DMS153 (cell line): ENCODE data around the gene ITGA3.

Source experiments
- DNase-seq: peaks from one replicate; lab custom pipeline; 2025; lab: John Stamatoyannopoulos, UW

The ITGA3 gene

GRCh38 chr17:50072130-50072529 lies 16.2 kb downstream of the ITGA3 start:
- DNase-seq, result no peak

- DNase-seq, result no peak
These were observed 17.0 kb downstream of the ITGA3 start for GRCh38 chr17:50072925-50073324.

- DNase-seq, result no peak
These were observed 18.3 kb downstream of the ITGA3 start for GRCh38 chr17:50074227-50074626.

- no peak for DNase-seq
These were observed 19.6 kb downstream of the ITGA3 start for GRCh38 chr17:50075446-50076032.

- no peak for DNase-seq
These were observed 20.3 kb downstream of the ITGA3 start for GRCh38 chr17:50076221-50076590.

GRCh38 chr17:50076591-50077235 lies 20.8 kb downstream of the ITGA3 start:
- no peak for DNase-seq

GRCh38 chr17:50078430-50078829 lies 22.5 kb downstream of the ITGA3 start:
- no peak for DNase-seq

- DNase-seq, result no peak
These were observed 23.6 kb downstream of the ITGA3 start for GRCh38 chr17:50079334-50080095.

GRCh38 chr17:50080096-50080480 lies 24.2 kb downstream of the ITGA3 start:
- DNase-seq, result no peak

- DNase-seq, result no peak
These were observed 24.9 kb downstream of the ITGA3 start for GRCh38 chr17:50080827-50081226.

- DNase-seq, result no peak
These were observed 25.8 kb downstream of the ITGA3 start for GRCh38 chr17:50081757-50082156.

- peak; percentile 29 for DNase-seq
These were observed 31.5 kb downstream of the ITGA3 start for GRCh38 chr17:50087246-50087911.

- DNase-seq, result no peak
These were observed 32.0 kb downstream of the ITGA3 start for GRCh38 chr17:50087912-50088405.

- DNase-seq, result no peak
These were observed 33.3 kb downstream of the ITGA3 start for GRCh38 chr17:50088952-50089825.

GRCh38 chr17:50090071-50090470 lies 34.2 kb downstream of the ITGA3 start:
- no peak for DNase-seq

GRCh38 chr17:50090971-50091917 lies 35.3 kb downstream of the ITGA3 start:
- DNase-seq, result no peak

GRCh38 chr17:50091918-50092285 lies 36.0 kb downstream of the ITGA3 start:
- DNase-seq, result no peak

GRCh38 chr17:50093246-50093645 lies 37.3 kb downstream of the ITGA3 start:
- DNase-seq, result no peak

GRCh38 chr17:50093807-50094206 lies 37.9 kb downstream of the ITGA3 start:
- DNase-seq, result no peak

GRCh38 chr17:50094243-50094752 lies 38.4 kb downstream of the ITGA3 start:
- DNase-seq, result peak; percentile 60
